ENCODE data around the gene BUD23. TPM values are rescaled to one million over a fixed set of nuclear protein-coding genes. Genes with fewer than 3 reads are reported as not detected.

The BUD23 gene
- total and polyA plus RNA-seq, 9 of the 15 experiments (the other 6 are each of a cell fraction or from before 2014, with no cell fraction given), result 79.5 to 270 (median 150) TPM

DNA sequence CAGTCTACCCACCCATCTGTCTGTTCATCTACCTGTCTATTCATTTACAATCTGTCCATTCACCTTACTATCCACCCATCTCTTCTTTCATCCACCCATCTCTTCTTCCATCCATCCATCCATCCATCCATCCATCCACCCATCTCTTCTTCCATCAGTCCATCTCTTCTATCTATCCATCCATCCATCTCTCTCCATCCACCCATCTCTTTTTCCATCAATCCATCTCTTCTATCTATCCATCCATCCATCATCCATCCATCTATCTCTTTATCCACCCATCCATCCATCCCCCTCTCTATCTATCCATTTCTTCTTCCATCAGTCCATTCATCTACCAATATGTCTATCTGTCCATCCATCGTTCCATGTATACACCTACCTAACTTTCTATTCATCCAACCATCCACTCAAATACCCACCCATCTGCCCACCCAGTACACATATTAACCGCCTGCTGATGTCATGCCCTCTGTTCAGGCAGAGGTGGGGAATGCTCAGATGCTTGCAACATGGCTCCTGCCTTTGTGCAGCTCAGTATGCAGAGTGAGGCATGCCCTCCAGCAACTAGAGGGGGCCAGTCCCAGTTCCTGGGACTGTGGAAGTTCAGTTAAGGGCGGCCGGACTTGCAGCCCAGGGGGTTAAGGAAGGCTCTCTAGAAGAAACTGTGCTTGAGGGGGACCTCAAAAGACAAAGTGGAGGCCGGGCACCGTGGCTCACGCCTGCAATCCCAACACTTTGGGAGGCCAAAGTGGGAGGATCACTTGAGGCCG, 47.8 kb upstream of the BUD23 start:
- in situ Hi-C loops (cut with MboI), result no loop called here
- Histone ChIP-seq H3K9me3 (replicated peaks; ENCODE audit: control insufficient read depth, insufficient read depth, low read depth, low read length) (no peaks in the 10 kb centered on the region), H4K20me1 (replicated peaks; ENCODE audit: control insufficient read depth, insufficient read depth, low read length) (peaks cover 5% of the 10 kb centered on the region; the same call in 1 of the 2 replicates), H3K4me1 (replicated peaks in 1 of 2; ENCODE audit: control insufficient read depth in 2 of 2, insufficient read depth in 2 of 2, low read length in 2 of 2) (no peaks in the 10 kb centered on the region; a peak in 1 of 5 replicates), H3K9ac (ENCODE audit: insufficient read depth in 1 of 2, low read depth in 2 of 2, low read length in 2 of 2) (peak overlapping the region in 1 of 2 experiments; percentile 33; a peak in 1 of 4 replicates), H3K9me1 (ENCODE audit: control insufficient read depth, insufficient read depth, low read length) (no peaks in the 10 kb centered on the region), H3K27me3 (ENCODE audit: control insufficient read depth in 2 of 2, insufficient read depth in 2 of 2, low read length in 2 of 2) (peaks cover 16 to 33% of the 10 kb centered on the region in 2 experiments), H3K79me2 (ENCODE audit: control insufficient read depth, insufficient read depth, low read length) (no peaks in the 10 kb centered on the region), H2AFZ (ENCODE audit: low read depth, low read length) (no peak overlapping the region), H3K4me3 (no peak overlapping the region), H3K27ac (ENCODE audit: extremely low read depth, low read depth, low read length) (no peak overlapping the region), H3K36me3 (ENCODE audit: control insufficient read depth, insufficient read depth, low read length) (no peaks in the 10 kb centered on the region), H3K4me2 (ENCODE audit: insufficient read depth, low read length) (no peak overlapping the region)
- ATAC-seq (peak; percentile 52; the same call in 1 of the 3 replicates), DNase-seq (ENCODE audit: extremely low read depth in 1 of 4, low spot score in 3 of 4) (no peak), FAIRE-seq (no peak)
- no TSS peak for BruUV-seq (replicated peaks)
- ChIA-PET POLR2A (no interaction called here), CTCF (ENCODE audit: low intra/inter-chr PET ratio) (no interaction called here)
- intact Hi-C loops (cut with micrococcal nuclease), result no loop called here
- 2% methylated on average over 8 of the region's 8 CpGs for WGBS (ENCODE audit: insufficient coverage, low coverage, missing lambda C conversion rate)
- TF ChIP-seq, protein P1, sequence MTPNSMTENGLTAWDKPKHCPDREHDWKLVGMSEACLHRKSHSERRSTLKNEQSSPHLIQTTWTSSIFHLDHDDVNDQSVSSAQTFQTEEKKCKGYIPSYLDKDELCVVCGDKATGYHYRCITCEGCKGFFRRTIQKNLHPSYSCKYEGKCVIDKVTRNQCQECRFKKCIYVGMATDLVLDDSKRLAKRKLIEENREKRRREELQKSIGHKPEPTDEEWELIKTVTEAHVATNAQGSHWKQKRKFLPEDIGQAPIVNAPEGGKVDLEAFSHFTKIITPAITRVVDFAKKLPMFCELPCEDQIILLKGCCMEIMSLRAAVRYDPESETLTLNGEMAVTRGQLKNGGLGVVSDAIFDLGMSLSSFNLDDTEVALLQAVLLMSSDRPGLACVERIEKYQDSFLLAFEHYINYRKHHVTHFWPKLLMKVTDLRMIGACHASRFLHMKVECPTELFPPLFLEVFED (CRISPR knock-in tag; conservative IDR thresholded peaks at IDR 0.05), result peak; percentile 55; the same call in 1 of the 2 replicates
- TF ChIP-seq, protein P2, sequence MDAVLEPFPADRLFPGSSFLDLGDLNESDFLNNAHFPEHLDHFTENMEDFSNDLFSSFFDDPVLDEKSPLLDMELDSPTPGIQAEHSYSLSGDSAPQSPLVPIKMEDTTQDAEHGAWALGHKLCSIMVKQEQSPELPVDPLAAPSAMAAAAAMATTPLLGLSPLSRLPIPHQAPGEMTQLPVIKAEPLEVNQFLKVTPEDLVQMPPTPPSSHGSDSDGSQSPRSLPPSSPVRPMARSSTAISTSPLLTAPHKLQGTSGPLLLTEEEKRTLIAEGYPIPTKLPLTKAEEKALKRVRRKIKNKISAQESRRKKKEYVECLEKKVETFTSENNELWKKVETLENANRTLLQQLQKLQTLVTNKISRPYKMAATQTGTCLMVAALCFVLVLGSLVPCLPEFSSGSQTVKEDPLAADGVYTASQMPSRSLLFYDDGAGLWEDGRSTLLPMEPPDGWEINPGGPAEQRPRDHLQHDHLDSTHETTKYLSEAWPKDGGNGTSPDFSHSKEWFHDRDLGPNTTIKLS (IDR thresholded peaks at IDR 0.05; ENCODE audit: borderline replicate concordance, low read depth), result no peak
- TF ChIP-seq LARP7 (IDR thresholded peaks at IDR 0.05), result 0 out of 2 replicates have a peak, but pooled peaks have one; percentile 21
- TF ChIP-seq ILF3 (IDR thresholded peaks at IDR 0.05; ENCODE audit: borderline replicate concordance), result no peak
- TF ChIP-seq MCM3 (IDR thresholded peaks at IDR 0.05), result peak; percentile 48; the same call in 1 of the 2 replicates
- no peak for TF ChIP-seq RBM17 (IDR thresholded peaks at IDR 0.05; ENCODE audit: borderline replicate concordance, low read depth, low read length)
- TF ChIP-seq, protein P3, sequence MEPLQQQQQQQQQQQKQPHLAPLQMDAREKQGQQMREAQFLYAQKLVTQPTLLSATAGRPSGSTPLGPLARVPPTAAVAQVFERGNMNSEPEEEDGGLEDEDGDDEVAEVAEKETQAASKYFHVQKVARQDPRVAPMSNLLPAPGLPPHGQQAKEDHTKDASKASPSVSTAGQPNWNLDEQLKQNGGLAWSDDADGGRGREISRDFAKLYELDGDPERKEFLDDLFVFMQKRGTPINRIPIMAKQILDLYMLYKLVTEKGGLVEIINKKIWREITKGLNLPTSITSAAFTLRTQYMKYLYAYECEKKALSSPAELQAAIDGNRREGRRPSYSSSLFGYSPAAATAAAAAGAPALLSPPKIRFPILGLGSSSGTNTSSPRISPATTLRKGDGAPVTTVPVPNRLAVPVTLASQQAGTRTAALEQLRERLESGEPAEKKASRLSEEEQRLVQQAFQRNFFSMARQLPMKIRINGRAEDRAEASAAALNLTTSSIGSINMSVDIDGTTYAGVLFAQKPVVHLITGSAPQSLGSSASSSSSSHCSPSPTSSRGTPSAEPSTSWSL (CRISPR knock-in tag; IDR thresholded peaks at IDR 0.05; ENCODE audit: borderline replicate concordance), result no peak
- peak; percentile 54; the same call in 1 of the 2 replicates for TF ChIP-seq EHMT2 (IDR thresholded peaks at IDR 0.05)
- no peak for TF ChIP-seq CSDE1 (IDR thresholded peaks at IDR 0.05)
- TF ChIP-seq, protein P4, sequence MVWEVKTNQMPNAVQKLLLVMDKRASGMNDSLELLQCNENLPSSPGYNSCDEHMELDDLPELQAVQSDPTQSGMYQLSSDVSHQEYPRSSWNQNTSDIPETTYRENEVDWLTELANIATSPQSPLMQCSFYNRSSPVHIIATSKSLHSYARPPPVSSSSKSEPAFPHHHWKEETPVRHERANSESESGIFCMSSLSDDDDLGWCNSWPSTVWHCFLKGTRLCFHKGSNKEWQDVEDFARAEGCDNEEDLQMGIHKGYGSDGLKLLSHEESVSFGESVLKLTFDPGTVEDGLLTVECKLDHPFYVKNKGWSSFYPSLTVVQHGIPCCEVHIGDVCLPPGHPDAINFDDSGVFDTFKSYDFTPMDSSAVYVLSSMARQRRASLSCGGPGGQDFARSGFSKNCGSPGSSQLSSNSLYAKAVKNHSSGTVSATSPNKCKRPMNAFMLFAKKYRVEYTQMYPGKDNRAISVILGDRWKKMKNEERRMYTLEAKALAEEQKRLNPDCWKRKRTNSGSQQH (CRISPR knock-in tag; IDR thresholded peaks at IDR 0.05), result 0 out of 2 replicates have a peak, but pooled peaks have one; percentile 23
- TF ChIP-seq, protein P5, sequence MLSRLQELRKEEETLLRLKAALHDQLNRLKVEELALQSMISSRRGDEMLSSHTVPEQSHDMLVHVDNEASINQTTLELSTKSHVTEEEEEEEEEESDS (CRISPR knock-in tag; IDR thresholded peaks at IDR 0.05), result no peak
- no peak for TF ChIP-seq PHF21A (IDR thresholded peaks at IDR 0.05; ENCODE audit: borderline replicate concordance, low read depth)
- TF ChIP-seq NCOA1 (IDR thresholded peaks at IDR 0.05; ENCODE audit: low read depth), result no peak
- TF ChIP-seq HNRNPUL1 (IDR thresholded peaks at IDR 0.05; ENCODE audit: low read length), result no peak
- TF ChIP-seq PHB2 (IDR thresholded peaks at IDR 0.05; ENCODE audit: low read depth), result no peak
- no peak for TF ChIP-seq NFE2L1 (tag; IDR thresholded peaks at IDR 0.05; ENCODE audit: borderline replicate concordance, low read depth)
- TF ChIP-seq HDAC2 (IDR thresholded peaks at IDR 0.05), result no peak
